HFFc6 (cell line): Measurements from ENCODE around the gene ERC2. TPM values are rescaled to one million over a fixed set of nuclear protein-coding genes. Genes with fewer than 3 reads are reported as not detected.

ENCODE experiments used
- DNase-seq: peaks from one replicate; pipeline ENCODE4 v3.0.0-alpha.2; 2018
- H3K27ac Mint-ChIP-seq: 2 replicates; pipeline ENCODE4 v1.8.0; 2020; ENCODE audit warnings: mild to moderate bottlenecking, mixed read lengths
- H3K27me3 Mint-ChIP-seq: 2 replicates; pipeline ENCODE4 v1.8.0; 2021; ENCODE audit warnings: mild to moderate bottlenecking, moderate library complexity, mixed read lengths; ENCODE audit not compliant: insufficient read depth
- H3K36me3 Mint-ChIP-seq: 2 replicates; pipeline ENCODE4 v1.8.0; 2021; ENCODE audit warnings: low read depth, mixed read lengths
- H3K4me1 Mint-ChIP-seq: 2 replicates; pipeline ENCODE4 v1.8.0; 2020; ENCODE audit warnings: low read depth, mixed read lengths
- H3K4me3 Mint-ChIP-seq: 2 replicates; pipeline ENCODE4 v1.8.0; 2020; ENCODE audit warnings: mild to moderate bottlenecking, moderate library complexity, mixed read lengths
- H3K9me3 Mint-ChIP-seq: 2 replicates; pipeline ENCODE4 v1.8.0; 2020; ENCODE audit warnings: mild to moderate bottlenecking, mixed read lengths
- CTCF ChIP-seq: fragments of 200-600 bp; sonication (generic); IDR thresholded peaks from 2 replicates; pipeline ENCODE4 v1.5.0; 2021; ENCODE audit warnings: antibody characterized with exemption, mild to moderate bottlenecking
- total RNA-seq, 6 experiments: library from RNA; stranded (reverse); fragmentation: NEBNext Ultra II Directional; extraction: Animal tissue kit (Norgen Biotek cat#: 25700); gene quantifications; 2 replicates in 1 of 6; 3 replicates in 5 of 6; pipeline ENCODE4 v1.2.3, GENCODE V29; 2021

The ERC2 gene
- total RNA-seq, 6 experiments from 2014 or later = 0.11 TPM; not detected in 5

DNA sequence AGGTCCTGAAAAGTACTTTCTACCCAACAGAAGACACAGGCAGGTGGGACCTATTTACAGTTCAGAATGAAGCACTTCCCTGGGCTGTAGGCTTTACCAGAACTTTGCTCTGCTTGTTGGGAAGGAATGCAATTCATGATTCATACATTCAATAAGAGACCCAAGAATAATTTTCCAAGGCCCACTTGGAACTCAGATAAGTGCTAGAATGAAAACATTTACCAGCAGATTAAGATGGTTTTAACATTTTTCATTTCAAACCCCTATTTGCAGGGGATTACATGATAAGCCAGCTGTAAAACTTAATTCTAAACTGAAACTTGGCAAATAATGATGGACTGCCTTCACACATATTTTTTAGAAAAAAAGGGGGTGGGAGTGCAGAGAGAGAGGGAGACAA lies 417.2 kb downstream of the ERC2 start:
- no peak for TF ChIP-seq CTCF

GRCh38 chr3:56048946-56049345 lies 419.3 kb downstream of the ERC2 start:
- H3K27me3 Mint-ChIP-seq = no peaks in the 10 kb centered on the region
- no peak overlapping the region for H3K4me3 Mint-ChIP-seq
- no peaks in the 10 kb centered on the region for H3K36me3 Mint-ChIP-seq
- no peak for TF ChIP-seq CTCF
- peaks cover 5% of the 10 kb centered on the region; the same call in 1 of the 2 replicates for H3K9me3 Mint-ChIP-seq
- DNase-seq = no peak
- no peaks in the 10 kb centered on the region for H3K4me1 Mint-ChIP-seq
- H3K27ac Mint-ChIP-seq = no peak overlapping the region

More for the DNA sequence above, 417.2 kb downstream of the ERC2 start:
- Mint-ChIP-seq H3K36me3 (no peaks in the 10 kb centered on the region), H3K9me3 (peaks cover 5% of the 10 kb centered on the region; the same call in 1 of the 2 replicates), H3K4me3 (no peak overlapping the region), H3K27ac (no peak overlapping the region), H3K4me1 (no peaks in the 10 kb centered on the region), H3K27me3 (peaks cover 2% of the 10 kb centered on the region; the same call in 1 of the 2 replicates)
- no peak for DNase-seq

DNA sequence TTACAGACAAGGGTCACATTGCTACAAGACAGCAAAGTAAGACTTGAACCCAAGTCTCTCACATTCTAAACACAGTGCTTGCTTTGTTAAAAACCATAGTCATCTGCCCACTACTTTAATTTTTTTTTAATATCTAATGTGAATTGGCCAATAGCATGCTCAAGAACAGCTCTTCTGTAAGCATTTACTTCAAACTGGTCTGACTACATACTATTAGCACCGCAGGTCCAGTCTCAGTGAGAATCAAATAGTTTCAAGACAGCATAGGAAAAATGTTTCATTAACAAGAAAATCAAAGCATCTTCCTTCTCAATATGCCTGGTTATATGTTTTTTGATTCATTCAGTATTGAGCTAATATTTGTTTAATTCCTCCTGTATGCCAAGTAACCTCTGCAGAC lies 419.9 kb downstream of the ERC2 start:
- H3K27ac Mint-ChIP-seq = no peak overlapping the region
- H3K4me3 Mint-ChIP-seq = no peak overlapping the region
- DNase-seq = no peak
- TF ChIP-seq CTCF = no peak
- H3K27me3 Mint-ChIP-seq = no peaks in the 10 kb centered on the region
- H3K4me1 Mint-ChIP-seq = no peaks in the 10 kb centered on the region
- no peaks in the 10 kb centered on the region for H3K36me3 Mint-ChIP-seq
- H3K9me3 Mint-ChIP-seq = peaks cover 5% of the 10 kb centered on the region; the same call in 1 of the 2 replicates

- H3K4me3 Mint-ChIP-seq = no peak overlapping the region
- no peaks in the 10 kb centered on the region for H3K36me3 Mint-ChIP-seq
- TF ChIP-seq CTCF = peak; percentile 71
- peaks cover 13% of the 10 kb centered on the region for H3K9me3 Mint-ChIP-seq
- DNase-seq = peak; percentile 30
- no peaks in the 10 kb centered on the region for H3K4me1 Mint-ChIP-seq
- no peaks in the 10 kb centered on the region for H3K27me3 Mint-ChIP-seq
- no peak overlapping the region for H3K27ac Mint-ChIP-seq
These were observed 425.8 kb downstream of the ERC2 start for GRCh38 chr3:56042326-56042951.

DNA sequence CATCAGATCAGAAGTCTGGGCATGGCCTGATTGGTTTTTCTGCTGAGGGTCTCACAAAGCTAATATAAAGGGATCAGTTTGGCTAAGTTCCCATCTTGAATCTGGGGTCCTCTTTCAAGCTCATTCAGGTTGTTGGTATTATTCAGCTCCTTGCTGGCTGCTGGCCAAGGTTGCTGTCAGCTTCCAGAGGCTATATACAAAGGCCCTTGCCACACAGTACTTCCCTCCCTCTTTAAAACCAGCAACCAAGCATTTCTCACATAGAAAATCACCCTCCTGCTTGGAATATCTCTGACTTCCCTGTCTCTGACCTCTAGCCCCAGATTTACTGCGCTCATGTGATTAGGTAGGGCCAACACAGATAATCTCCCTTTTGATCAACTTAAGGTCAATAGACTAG lies 442.9 kb downstream of the ERC2 start:
- no peak overlapping the region for H3K27ac Mint-ChIP-seq
- H3K4me1 Mint-ChIP-seq = no peaks in the 10 kb centered on the region
- no peaks in the 10 kb centered on the region for H3K36me3 Mint-ChIP-seq

More for the DNA sequence above, 442.9 kb downstream of the ERC2 start:
- no peak for TF ChIP-seq CTCF
- H3K4me3 Mint-ChIP-seq = no peak overlapping the region
- H3K27me3 Mint-ChIP-seq = peaks cover 1% of the 10 kb centered on the region
- H3K9me3 Mint-ChIP-seq = peaks cover 23% of the 10 kb centered on the region
- DNase-seq = no peak
